SJCRH30 (cell line): ENCODE data around the gene SUMF1. TPM values are rescaled to one million over a fixed set of nuclear protein-coding genes. Genes with fewer than 3 reads are reported as not detected.
A peak's percentile ranks its signal among the peaks of the same experiment; 100 is the strongest.

Experiments used
- DNase-seq, 2 experiments: peaks; one replicate each; pipeline ENCODE4 v3.0.0-alpha.2; 2015 to 2020
- H3K27ac ChIP-seq: fragments of 250-450 bp; sonication (Bioruptor Pico); 2 replicates; pipeline ENCODE4 v1.5.1; 2020; ENCODE audit warnings: mild to moderate bottlenecking, moderate library complexity
- H3K27me3 ChIP-seq: fragments of 250-450 bp; sonication (Bioruptor Pico); 2 replicates; pipeline ENCODE4 v1.5.1; 2020; ENCODE audit warnings: mild to moderate bottlenecking, moderate library complexity
- H3K36me3 ChIP-seq: fragments of 250-450 bp; sonication (Bioruptor Pico); 2 replicates; pipeline ENCODE4 v1.5.1; 2020; ENCODE audit warnings: mild to moderate bottlenecking, moderate library complexity
- H3K4me1 ChIP-seq: fragments of 250-450 bp; sonication (Bioruptor Pico); 2 replicates; pipeline ENCODE4 v1.5.1; 2020; ENCODE audit warnings: mild to moderate bottlenecking, moderate library complexity
- H3K4me3 ChIP-seq: fragments of 250-450 bp; sonication (Bioruptor Pico); 2 replicates; pipeline ENCODE4 v1.5.1; 2020; ENCODE audit warnings: mild to moderate bottlenecking, moderate library complexity
- H3K9me3 ChIP-seq: fragments of 250-450 bp; sonication (Bioruptor Pico); replicated peaks from 2 replicates; pipeline ENCODE4 v1.5.1; 2020; ENCODE audit warnings: mild to moderate bottlenecking, moderate library complexity
- total RNA-seq: library from RNA; depleted of rRNA; stranded (reverse); fragments of >200 nt; shearing (Covaris generic); gene quantifications from 2 replicates; pipeline ENCODE4 v1.2.3, GENCODE V29; 2014

The SUMF1 gene
- total RNA-seq, 1 experiment from 2014 or later, result 11.6 TPM

DNA sequence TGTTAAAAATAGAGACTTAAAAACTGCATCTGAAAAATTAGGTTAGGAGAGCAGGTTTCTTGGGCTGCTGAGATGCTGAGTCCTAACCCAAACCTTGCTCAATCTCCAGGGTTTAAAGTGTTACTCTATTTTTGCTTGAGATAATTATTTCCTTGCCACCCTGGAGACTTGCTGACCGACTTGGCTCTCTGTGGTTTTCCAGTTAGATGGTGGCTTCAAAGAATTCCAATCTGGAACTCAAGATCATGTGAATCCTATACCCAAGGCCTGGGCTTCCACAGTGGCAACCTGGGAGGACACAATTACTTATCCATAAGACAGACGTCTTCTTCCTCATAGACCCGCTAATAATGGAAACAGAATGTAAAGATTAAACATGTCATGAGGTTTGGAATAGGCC, 47.7 kb downstream of the SUMF1 start:
- peaks cover 31% of the 10 kb centered on the region for H3K4me1 ChIP-seq
- no peak overlapping the region for H3K4me3 ChIP-seq
- no peak for DNase-seq
- peak overlapping the region; percentile 84 for H3K27ac ChIP-seq
- no peaks in the 10 kb centered on the region for H3K9me3 ChIP-seq
- no peaks in the 10 kb centered on the region for H3K27me3 ChIP-seq
- no peaks in the 10 kb centered on the region for H3K36me3 ChIP-seq

DNA sequence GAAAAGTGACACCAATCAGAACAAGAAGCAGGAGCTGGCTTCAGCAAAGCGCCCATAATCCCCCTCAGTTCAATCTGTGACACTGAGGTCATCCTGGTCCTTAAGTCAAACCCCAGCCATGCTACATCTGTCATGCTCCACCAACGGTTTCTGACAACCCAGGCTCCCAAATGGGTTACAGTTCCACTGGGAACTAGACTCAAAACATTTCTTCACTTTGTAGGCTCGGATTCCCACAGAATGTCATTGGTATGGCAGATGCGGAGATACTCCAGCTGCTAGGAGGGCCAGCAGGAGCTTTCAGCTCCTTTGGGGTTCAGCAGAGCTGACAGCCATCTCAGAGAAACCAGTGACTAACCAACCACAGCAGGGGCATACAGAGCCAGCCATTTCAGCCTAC, 48.9 kb downstream of the SUMF1 start:
- Histone ChIP-seq H3K27me3 (no peaks in the 10 kb centered on the region), H3K27ac (peak overlapping the region; percentile 84), H3K36me3 (no peaks in the 10 kb centered on the region), H3K4me1 (peaks cover 31% of the 10 kb centered on the region), H3K9me3 (no peaks in the 10 kb centered on the region), H3K4me3 (no peak overlapping the region)
- DNase-seq, result peak; percentile 80 to 91

DNA sequence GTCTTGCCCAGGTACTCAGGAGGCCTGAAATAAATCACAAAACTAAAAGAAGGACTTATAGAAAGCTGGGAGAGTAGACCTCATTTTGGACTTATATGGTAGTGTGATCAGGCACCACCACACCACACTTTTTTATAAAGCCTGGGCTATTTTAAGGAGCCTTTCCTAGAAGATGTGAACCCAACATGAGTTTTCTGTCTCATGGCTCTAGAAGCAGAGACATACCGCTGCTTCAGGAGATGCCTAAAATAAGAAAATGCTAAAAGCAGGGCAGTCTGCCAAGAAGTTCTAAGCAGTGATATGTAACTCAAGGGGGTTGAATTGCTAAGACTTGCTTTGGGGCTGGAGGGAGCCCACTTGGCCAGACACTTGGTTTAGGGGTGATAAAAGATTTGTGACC, 49.6 kb downstream of the SUMF1 start:
- DNase-seq, result peak; percentile 8 to 51
- Histone ChIP-seq H3K4me3 (peak overlapping the region; percentile 3; the same call in 1 of the 2 replicates), H3K27ac (peak overlapping the region; percentile 84), H3K36me3 (no peaks in the 10 kb centered on the region), H3K27me3 (no peaks in the 10 kb centered on the region), H3K4me1 (peaks cover 31% of the 10 kb centered on the region), H3K9me3 (no peaks in the 10 kb centered on the region)

DNA sequence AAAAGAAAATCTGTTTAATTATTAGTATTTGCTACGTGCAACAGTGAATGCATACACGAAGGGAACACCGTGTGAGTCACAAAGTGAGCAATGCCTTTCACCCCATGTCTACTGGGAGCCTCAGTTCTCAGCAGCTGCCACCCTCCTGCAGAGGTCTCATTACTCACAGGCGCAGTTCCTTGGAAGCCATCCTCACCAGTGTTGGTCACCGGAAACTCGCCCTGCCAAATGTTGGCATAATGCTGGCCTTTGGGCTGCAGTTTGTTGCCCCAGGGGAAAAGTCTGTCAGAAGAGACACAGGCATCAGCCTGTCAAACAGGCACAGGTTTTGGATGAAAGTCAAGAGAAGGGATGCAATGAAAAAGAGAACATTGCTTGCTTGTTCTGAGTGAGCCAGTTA, 50.1 kb downstream of the SUMF1 start:
- H3K27ac ChIP-seq, result peak overlapping the region; percentile 84
- peak; percentile 85 to 90 for DNase-seq
- no peaks in the 10 kb centered on the region for H3K36me3 ChIP-seq
- peaks cover 31% of the 10 kb centered on the region for H3K4me1 ChIP-seq
- no peaks in the 10 kb centered on the region for H3K27me3 ChIP-seq
- H3K9me3 ChIP-seq, result no peaks in the 10 kb centered on the region
- no peak overlapping the region; the same call in 1 of the 2 replicates for H3K4me3 ChIP-seq

DNA sequence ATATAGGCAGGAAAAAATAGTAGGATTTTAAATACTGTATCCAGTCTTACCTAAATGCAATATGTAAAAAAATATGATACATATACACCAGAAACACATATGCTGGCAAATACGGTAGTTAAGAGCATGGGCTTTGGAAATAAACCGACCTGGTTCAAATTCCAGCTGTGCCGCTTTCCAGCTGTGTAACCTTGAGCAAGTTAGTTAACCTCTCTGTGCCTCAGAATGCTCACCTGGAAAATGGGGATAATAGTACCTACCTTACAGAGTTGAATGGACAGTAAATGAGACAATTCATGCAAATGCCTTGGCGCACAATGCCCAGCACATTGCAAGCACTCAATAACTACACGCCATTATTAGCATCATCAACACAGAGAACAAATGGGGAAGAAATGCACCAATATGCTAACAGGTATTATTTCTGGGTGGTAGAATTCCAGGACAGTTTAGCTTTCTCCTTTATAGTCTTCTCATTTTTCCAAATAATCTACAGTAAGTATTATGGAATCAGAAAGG, 50.6 kb downstream of the SUMF1 start:
- Histone ChIP-seq H3K27me3 (no peaks in the 10 kb centered on the region), H3K9me3 (no peaks in the 10 kb centered on the region), H3K4me3 (no peak overlapping the region), H3K4me1 (peaks cover 31% of the 10 kb centered on the region), H3K36me3 (no peaks in the 10 kb centered on the region), H3K27ac (peak overlapping the region; percentile 84)
- no peak for DNase-seq

DNA sequence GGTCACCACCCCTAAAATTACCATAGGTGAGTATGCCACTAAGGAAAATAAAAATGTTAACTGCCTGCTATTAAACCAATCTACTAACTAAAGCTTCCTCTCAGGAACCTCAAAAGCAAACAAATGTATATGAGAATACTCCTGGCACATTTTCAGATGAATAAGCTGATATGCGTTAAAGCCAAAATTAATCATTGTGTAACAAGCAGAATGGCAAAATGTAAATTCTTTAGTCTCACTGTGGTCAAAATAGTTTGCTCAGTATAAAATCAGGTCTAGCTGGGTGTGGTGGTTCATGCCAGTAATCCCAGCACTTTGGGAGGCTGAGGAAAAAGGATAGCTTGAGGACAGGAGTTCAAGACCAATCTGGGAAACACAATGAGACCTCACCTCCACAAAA, 53.6 kb downstream of the SUMF1 start:
- H3K4me1 ChIP-seq, result peaks cover 21% of the 10 kb centered on the region
- no peaks in the 10 kb centered on the region for H3K27me3 ChIP-seq
- H3K36me3 ChIP-seq, result no peaks in the 10 kb centered on the region
- no peak overlapping the region for H3K4me3 ChIP-seq
- H3K27ac ChIP-seq, result no peak overlapping the region
- no peak for DNase-seq
- H3K9me3 ChIP-seq, result no peaks in the 10 kb centered on the region

DNA sequence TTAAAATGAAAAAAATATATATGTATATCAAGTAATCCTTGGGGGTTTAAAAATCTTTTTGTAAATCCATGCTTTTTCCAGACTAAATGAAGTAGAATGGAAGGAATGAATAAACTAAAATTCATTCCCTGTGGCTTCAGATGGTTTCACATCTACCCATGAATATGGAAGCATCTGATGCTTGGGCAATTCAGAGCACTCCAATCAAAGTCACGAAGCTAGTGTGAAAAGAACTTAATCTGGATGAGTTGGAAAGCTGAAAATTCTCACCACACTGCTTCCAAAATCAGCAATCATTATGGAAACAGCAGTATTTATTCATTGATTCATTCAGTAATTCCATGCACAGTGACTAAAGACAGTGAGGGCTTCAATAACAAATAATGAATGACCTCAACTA, 55.2 kb downstream of the SUMF1 start:
- Histone ChIP-seq H3K4me3 (no peak overlapping the region), H3K9me3 (no peaks in the 10 kb centered on the region), H3K4me1 (peaks cover 7% of the 10 kb centered on the region), H3K36me3 (no peaks in the 10 kb centered on the region), H3K27ac (no peak overlapping the region), H3K27me3 (no peaks in the 10 kb centered on the region)
- DNase-seq, result no peak

DNA sequence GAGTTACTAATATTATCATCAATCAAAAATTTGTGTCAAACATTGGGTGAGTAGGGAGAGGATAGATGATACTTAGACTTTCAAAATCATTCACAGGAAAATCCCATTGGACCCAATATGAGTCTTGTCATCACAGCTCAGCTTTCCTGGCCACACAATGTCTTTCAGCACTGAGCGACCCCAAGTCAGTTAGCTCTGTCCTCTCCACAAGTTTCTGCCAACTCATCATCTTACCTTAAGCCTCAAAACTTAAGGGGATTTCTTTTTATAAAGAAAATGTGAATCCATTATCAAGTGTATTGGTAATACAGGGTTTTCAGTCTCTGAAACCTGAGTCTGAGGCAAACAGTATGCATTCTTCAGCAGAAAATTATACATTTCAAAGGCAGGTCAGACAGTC, 55.8 kb downstream of the SUMF1 start:
- no peak overlapping the region for H3K27ac ChIP-seq
- DNase-seq, result no peak
- no peak overlapping the region for H3K4me3 ChIP-seq
- no peaks in the 10 kb centered on the region for H3K36me3 ChIP-seq
- no peaks in the 10 kb centered on the region for H3K27me3 ChIP-seq
- peaks cover under 1% of the 10 kb centered on the region for H3K4me1 ChIP-seq
- no peaks in the 10 kb centered on the region for H3K9me3 ChIP-seq

DNA sequence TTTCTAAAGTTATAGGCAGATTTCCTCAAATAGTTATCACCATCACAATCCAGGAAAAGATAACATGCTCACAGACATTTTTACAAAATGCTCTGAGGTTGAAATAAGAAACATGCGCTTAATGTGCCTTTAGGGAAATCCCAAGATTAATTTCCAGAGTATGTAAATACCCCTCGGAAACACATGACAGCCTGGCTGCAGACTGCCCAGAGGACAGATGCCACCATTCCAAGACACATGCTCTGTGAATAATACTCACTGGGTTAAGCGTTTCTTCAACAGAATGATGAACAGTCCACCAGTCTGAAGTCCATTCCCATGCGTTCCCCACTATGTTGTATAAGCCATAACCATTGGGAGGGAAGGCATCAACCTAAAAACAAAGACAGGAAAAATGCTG, 56.5 kb downstream of the SUMF1 start:
- no peak overlapping the region for H3K27ac ChIP-seq
- H3K36me3 ChIP-seq, result no peaks in the 10 kb centered on the region
- no peaks in the 10 kb centered on the region for H3K4me1 ChIP-seq
- H3K9me3 ChIP-seq, result no peaks in the 10 kb centered on the region
- no peak for DNase-seq
- H3K27me3 ChIP-seq, result no peaks in the 10 kb centered on the region
- no peak overlapping the region for H3K4me3 ChIP-seq

DNA sequence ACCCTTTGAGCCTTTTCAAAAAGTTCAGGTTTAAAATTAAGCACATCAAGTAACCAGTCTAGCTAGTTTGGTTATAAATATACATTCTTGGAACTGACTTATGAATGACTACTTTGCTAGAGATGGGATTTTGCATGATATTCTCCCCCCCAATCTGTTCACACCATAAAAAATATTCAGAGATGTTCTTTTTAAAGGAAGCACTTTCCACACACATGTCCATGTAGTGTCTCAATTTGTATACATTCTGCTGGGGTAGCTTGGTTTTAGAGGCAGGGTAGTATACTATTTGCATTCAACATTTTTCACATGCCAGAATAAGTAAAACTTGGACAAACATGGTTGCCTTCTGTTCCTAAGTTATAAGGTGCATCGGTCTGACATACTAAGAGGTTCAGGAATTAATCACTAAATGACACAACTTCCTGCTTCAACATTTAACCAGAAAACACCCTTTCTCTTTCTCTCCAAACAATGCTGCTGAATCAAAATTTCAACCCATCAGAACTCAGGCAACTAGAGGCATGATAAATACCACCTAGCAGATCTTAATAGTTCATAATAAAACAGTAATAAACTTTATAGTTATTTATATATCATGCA, 57.0 kb downstream of the SUMF1 start:
- Histone ChIP-seq H3K36me3 (no peaks in the 10 kb centered on the region), H3K4me1 (no peaks in the 10 kb centered on the region), H3K4me3 (no peak overlapping the region), H3K27me3 (no peaks in the 10 kb centered on the region), H3K27ac (no peak overlapping the region), H3K9me3 (no peaks in the 10 kb centered on the region)
- DNase-seq, result no peak

DNA sequence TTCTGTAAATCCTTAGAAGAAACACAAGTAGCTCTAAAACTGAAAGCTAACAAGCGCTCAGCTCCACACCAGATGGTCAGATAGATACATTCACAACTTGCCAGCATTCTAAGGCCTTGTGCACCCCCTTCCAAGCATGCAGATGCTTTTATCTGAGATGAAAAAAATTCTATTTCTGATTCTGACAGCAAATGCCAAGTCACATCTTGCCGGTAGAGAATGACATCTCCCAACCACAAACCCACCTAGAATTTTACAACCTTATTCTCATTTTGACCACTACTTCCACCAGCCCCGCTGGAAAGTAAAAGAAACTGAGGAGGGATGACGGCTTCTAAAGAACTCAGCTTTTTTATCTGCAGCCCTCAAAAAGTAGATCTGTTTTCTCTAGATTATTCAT, 57.7 kb downstream of the SUMF1 start:
- DNase-seq, result no peak
- Histone ChIP-seq H3K27me3 (no peaks in the 10 kb centered on the region), H3K4me3 (no peak overlapping the region), H3K4me1 (no peaks in the 10 kb centered on the region), H3K9me3 (no peaks in the 10 kb centered on the region), H3K36me3 (no peaks in the 10 kb centered on the region), H3K27ac (no peak overlapping the region)

DNA sequence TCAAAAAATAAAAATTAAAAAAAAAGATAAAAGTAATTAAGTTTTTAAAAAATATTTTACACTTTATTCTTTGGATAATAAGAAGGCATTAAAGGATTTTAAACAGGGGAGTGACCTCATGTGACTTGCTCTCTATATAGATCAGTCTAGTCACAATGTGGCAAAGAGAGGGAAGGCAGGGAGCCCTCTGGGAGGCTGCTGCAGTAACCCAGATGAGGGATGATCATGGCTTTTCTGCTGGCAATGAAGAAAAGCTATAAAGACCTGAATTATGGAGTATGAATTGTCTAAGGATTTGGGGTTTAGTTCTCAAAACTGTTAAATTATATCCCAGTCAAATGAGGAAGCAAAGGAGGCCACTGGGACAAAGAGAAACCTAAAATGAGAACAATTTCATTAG, 58.1 kb downstream of the SUMF1 start:
- Histone ChIP-seq H3K27me3 (no peaks in the 10 kb centered on the region), H3K4me3 (no peak overlapping the region), H3K27ac (no peak overlapping the region), H3K4me1 (no peaks in the 10 kb centered on the region), H3K36me3 (no peaks in the 10 kb centered on the region), H3K9me3 (no peaks in the 10 kb centered on the region)
- DNase-seq, result no peak

DNA sequence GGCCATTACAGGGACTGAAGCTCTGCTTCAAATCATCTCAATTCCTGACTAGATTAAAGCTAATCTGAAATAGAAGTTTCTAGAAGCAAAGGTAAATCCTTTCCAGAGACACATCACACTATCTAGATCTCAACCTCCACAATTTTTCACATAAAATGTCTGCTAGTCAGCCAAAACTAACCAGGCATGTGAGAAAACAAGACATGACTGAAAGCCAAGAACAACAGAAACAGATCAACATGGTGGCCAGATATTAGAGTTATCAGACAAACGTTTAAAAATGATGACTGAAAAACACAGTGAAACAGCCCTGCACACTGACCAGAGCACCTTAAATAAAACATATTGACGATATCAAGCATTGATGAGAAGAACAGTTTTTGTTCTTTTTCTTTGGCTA, 59.1 kb downstream of the SUMF1 start:
- Histone ChIP-seq H3K4me3 (no peak overlapping the region), H3K27ac (no peak overlapping the region), H3K9me3 (no peaks in the 10 kb centered on the region), H3K4me1 (no peaks in the 10 kb centered on the region), H3K27me3 (no peaks in the 10 kb centered on the region), H3K36me3 (no peaks in the 10 kb centered on the region)
- no peak for DNase-seq

DNA sequence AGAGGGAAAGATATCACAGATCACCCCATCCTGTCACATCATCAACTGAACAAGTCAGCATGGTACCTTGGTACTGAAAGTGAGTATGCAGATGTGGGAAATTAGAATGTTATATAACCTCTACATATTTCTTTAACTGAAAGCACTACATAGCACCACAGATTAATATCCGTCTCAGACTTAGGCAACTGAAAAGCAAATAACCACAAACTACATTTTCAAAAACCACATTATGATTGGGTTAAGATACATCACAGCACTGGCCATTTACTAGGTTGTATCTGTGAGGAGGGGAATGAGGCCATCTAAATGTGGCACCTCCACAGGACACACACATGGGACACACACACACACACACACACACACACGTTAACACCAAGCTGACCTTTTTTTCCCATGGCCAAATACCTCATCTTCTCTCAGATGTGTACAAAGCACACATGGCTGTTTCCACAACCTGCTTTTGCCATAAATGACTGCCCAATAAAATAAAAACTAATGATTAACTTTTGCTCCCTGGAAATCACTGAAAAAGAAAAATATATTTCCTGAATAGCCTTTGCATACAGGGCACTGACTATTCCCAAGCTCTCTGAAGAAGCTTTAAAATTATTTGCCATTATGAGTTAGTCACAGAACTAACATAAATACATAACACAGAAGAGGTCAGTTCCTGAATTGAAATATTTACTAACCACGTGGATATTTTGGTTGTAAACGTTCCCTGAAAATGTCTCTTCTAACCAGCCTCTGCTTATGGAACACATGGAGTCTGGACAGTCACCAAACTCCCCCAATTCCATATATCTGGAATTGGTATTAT, 60.1 kb downstream of the SUMF1 start:
- Histone ChIP-seq H3K4me3 (no peak overlapping the region), H3K36me3 (no peaks in the 10 kb centered on the region), H3K27me3 (no peaks in the 10 kb centered on the region), H3K9me3 (no peaks in the 10 kb centered on the region), H3K4me1 (no peaks in the 10 kb centered on the region), H3K27ac (no peak overlapping the region)
- DNase-seq, result no peak

DNA sequence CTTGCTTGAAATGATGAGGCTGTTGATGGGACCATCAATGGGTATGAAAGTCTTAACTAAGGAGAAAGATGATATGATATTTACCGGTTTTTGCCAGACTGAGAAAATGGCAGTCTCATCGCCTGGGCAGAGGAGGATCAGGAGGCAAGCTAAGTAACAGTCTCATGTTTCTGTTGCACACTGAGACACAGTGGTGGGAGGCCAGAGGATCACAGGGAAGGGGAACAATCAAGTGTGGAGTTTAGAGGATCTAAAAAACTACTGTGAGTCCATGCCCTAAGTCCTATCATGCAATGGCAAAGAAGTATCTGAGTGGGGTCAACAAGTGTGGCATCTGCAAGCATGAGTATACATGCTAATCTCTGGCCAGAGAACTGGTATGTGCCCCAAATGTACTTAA, 62.2 kb downstream of the SUMF1 start:
- H3K9me3 ChIP-seq, result no peaks in the 10 kb centered on the region
- H3K27ac ChIP-seq, result no peak overlapping the region
- H3K27me3 ChIP-seq, result no peaks in the 10 kb centered on the region
- H3K4me1 ChIP-seq, result no peaks in the 10 kb centered on the region
- DNase-seq, result no peak
- no peak overlapping the region for H3K4me3 ChIP-seq
- H3K36me3 ChIP-seq, result no peaks in the 10 kb centered on the region
